Epithelial cell of alveolus of lung (primary cell): Measurements from ENCODE around the gene OAF. TPM values are rescaled to one million over a fixed set of nuclear protein-coding genes. Genes with fewer than 3 reads are reported as not detected.

ENCODE experiments used
- total RNA-seq: library from RNA; depleted of rRNA; stranded (reverse); fragments of >200 nt; gene quantifications from 2 replicates; pipeline ENCODE4 v1.2.1, GENCODE V29; 2015

Gene OAF
- total RNA-seq, result 65.8 and 106 TPM in 2 replicates

DNA sequence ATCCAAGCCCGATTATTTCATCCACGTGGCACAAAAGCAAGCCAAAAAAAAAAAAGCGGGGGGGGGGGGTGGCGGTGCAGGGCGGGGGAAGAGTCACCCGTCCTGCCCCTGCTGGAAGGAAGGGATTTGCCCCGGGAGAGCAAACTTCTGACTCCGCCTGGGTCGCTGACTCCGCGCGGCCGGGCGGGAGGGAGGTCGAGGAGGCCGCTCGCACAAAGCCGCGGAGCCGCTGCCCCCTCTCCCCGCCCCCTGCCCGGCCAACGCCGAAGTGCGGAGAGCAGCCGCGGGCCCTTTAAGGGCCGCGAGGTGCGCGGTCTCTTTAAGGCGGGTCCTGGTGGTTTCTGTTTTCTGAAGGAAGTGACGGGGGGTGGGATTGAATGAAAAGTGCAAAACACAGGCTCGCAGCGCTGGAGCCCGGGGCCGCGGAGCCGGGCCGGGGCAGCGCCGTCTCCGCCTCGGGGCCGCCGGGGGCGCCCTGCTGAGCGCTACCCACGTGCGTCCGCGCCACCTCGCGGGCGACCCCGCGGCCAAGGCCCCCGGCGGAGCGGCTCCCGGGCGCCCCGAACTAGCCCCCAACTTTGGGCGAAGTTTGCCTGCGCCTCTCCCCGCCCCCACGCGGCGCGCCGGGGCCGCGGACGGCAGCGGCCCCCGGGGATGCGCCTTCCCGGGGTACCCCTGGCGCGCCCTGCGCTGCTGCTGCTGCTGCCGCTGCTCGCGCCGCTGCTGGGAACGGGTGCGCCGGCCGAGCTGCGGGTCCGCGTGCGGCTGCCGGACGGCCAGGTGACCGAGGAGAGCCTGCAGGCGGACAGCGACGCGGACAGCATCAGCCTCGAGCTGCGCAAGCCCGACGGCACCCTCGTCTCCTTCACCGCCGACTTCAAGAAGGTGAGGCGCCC lies at the start of gene OAF:
TSS of gene OAF (plus strand) at position 407 of the 896 bp plus-strand sequence. CDS start at position 655, 248 bp downstream.

DNA sequence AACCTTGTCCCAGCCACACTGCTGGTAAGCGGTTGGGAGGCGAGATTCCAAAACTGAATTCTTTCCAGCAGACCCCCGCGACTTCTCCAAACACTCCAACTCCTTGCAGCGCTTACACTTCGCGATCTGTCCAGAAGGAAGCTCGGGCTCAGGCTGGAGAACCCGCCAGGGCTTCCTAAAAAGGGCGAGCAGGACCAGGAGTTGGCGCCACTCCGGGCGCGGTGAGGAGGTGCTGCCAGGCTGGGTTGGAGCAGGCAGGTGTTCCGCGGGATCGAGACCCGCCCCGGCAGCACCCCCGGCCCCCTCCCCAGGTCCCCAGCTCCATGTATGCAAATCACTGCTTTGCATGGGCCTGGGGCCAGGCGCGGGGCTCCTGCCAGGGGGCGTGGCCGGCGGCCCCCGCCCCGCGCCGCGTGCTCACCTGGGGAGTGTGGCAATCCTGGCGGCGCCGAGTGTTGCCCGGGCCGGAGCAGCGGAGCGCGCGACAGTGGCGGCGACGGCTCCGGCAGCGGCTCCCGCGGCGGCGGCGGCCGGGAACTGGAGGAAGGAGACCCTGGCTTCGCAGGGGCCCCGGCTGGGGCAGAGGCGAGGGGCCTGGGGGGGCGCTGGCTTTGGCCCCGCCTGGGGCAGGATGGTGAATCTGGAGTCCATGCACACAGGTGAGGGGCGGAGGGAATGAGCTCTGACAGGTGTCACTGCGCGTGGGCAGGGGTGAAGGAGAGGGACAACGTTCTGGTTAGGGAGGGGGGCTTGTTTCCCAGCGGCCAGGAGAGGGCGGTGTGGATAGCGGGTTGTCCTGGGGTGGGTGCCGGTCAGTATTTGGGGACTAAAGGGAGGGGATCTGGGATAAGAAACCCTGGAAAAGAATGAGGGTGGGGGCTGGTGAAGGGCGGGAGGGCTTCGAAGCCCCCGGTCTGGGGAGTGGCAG lies 29.1 kb downstream of the OAF start, which contains the start of gene POU2F3:
TSS of gene POU2F3 (plus strand) at position 428 of the 928 bp plus-strand sequence. CDS start at position 632, 204 bp downstream.

Other genes starting within 250 kb of the OAF start
- 0.13 TPM in 1 of 2 replicates, not detected in the other for gene TRIM29, start 72.9 kb upstream of the OAF start, total RNA-seq
- not detected in 2 replicates for gene POU2F3, start 29.1 kb downstream of the OAF start, total RNA-seq
- 5.8 and 6.0 TPM in 2 replicates for gene TLCD5, start 114.3 kb downstream of the OAF start, total RNA-seq
- 43.8 and 59.5 TPM in 2 replicates for gene ARHGEF12, start 125.4 kb downstream of the OAF start, total RNA-seq